ENCODE results near the gene ACAP3. TPM values are rescaled to one million over a fixed set of nuclear protein-coding genes. Genes with fewer than 3 reads are reported as not detected.

ACAP3 gene
- total and polyA plus RNA-seq, 2 experiments from 2014 or later = 8.1 to 31.9 TPM

GRCh38 chr1:1307261-1307922 lies 338 bp downstream of the ACAP3 start:
- no peak for ATAC-seq
- no peak overlapping the region for H3K27ac ChIP-seq (ENCODE audit: low read depth)
- no peaks in the 10 kb centered on the region; the same call in 1 of the 2 replicates for H4K20me1 ChIP-seq (replicated peaks; ENCODE audit: insufficient read depth)
- H3K9me2 ChIP-seq (ENCODE audit: insufficient read depth) = no peaks in the 10 kb centered on the region
- peaks cover 5% of the 10 kb centered on the region; the same call in 1 of the 2 replicates for H3K79me2 ChIP-seq (replicated peaks; ENCODE audit: insufficient read depth)
- no peaks in the 10 kb centered on the region for H3K9me3 Mint-ChIP-seq
- peak overlapping the region; percentile 90 for H3K4me3 ChIP-seq
- H3K36me3 ChIP-seq (ENCODE audit: insufficient read depth) = no peaks in the 10 kb centered on the region
- H3K27me3 ChIP-seq (ENCODE audit: insufficient read depth) = no peaks in the 10 kb centered on the region
- H3K27me3 Mint-ChIP-seq (ENCODE audit: insufficient read depth, low read depth, poor library complexity) = peaks cover 20% of the 10 kb centered on the region
- H3K4me2 ChIP-seq = peak overlapping the region; percentile 87
- peaks cover 20% of the 10 kb centered on the region; the same call in 2 of the 3 replicates for H3K4me1 Mint-ChIP-seq
- H2AFZ ChIP-seq = no peak overlapping the region
- no peak for DNase-seq (ENCODE audit: low spot score)
- H3K36me3 Mint-ChIP-seq (ENCODE audit: low read depth) = peaks cover 6% of the 10 kb centered on the region
- H3K27ac Mint-ChIP-seq = no peak overlapping the region
- no peak for TF ChIP-seq CTCF (conservative IDR thresholded peaks at IDR 0.05; ENCODE audit: low read depth in 2 of 2)
- TF ChIP-seq ZNF114 (CRISPR knock-in tag; IDR thresholded peaks at IDR 0.05) = no peak
- no peak for TF ChIP-seq ZNF331 (CRISPR knock-in tag; IDR thresholded peaks at IDR 0.05; ENCODE audit: low read depth)
- TF ChIP-seq EZH2 (IDR thresholded peaks at IDR 0.05; ENCODE audit: low read depth, unreplicated experiment) = no peak
- TF ChIP-seq, protein P1, sequence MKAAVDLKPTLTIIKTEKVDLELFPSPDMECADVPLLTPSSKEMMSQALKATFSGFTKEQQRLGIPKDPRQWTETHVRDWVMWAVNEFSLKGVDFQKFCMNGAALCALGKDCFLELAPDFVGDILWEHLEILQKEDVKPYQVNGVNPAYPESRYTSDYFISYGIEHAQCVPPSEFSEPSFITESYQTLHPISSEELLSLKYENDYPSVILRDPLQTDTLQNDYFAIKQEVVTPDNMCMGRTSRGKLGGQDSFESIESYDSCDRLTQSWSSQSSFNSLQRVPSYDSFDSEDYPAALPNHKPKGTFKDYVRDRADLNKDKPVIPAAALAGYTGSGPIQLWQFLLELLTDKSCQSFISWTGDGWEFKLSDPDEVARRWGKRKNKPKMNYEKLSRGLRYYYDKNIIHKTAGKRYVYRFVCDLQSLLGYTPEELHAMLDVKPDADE (IDR thresholded peaks at IDR 0.05) = no peak
- TF ChIP-seq JUNB (IDR thresholded peaks at IDR 0.05; ENCODE audit: unreplicated experiment) = no peak
- no peak for TF ChIP-seq ZNF462 (CRISPR knock-in tag; IDR thresholded peaks at IDR 0.05)
- no peak for TF ChIP-seq NANOG (IDR thresholded peaks at IDR 0.05; ENCODE audit: borderline replicate concordance)
- TF ChIP-seq POLR2AphosphoS5 (IDR thresholded peaks at IDR 0.05; ENCODE audit: low read depth) = no peak
- H3K4me1 ChIP-seq (ENCODE audit: insufficient read depth) = peaks cover 7% of the 10 kb centered on the region; the same call in 1 of the 2 replicates
- H3F3A ChIP-seq (replicated peaks; ENCODE audit: low read depth) = peaks cover 8% of the 10 kb centered on the region; the same call in 1 of the 2 replicates
- H3K4me3 Mint-ChIP-seq = peak overlapping the region; percentile 80

Data from GM23338 (cell line).